B cell (primary cell): Measurements from ENCODE around the gene CTNNBL1. TPM values are rescaled to one million over a fixed set of nuclear protein-coding genes. Genes with fewer than 3 reads are reported as not detected.

ENCODE experiments used
- ATAC-seq: fragments of 200-7000 bp; cut with Tn5 transposase; one replicate; pipeline ENCODE4 v1.10.0; 2021; ENCODE audit warnings: low read depth, mild to moderate bottlenecking, moderate number of reproducible peaks, moderate library complexity
- CTCF ChIA-PET: fragments of 350-600 bp; sonication (Branson Sonifier 250); formaldehyde crosslinking; loops from one replicate; lab custom pipeline; 2021; ENCODE audit warnings: antibody characterized with exemption, inconsistent platforms; lab: Charles Lee
- POLR2A ChIA-PET: fragments of 350-600 bp; sonication (Branson Sonifier 250); formaldehyde crosslinking; loops from one replicate; lab custom pipeline; 2021; ENCODE audit warnings: antibody characterized with exemption; lab: Charles Lee
- DNase-seq: peaks from one replicate; pipeline ENCODE4 v3.0.0; 2013
- H2AFZ ChIP-seq: 2 replicates; pipeline ENCODE4 v1.6.1; 2012; ENCODE audit warnings: mild to moderate bottlenecking, low read depth, low read length; ENCODE audit not compliant: insufficient read depth, poor library complexity, severe bottlenecking
- H3K27ac ChIP-seq, 2 donors: 1 replicate in 1 of 2; 2 replicates in 1 of 2; pipeline ENCODE4 v1.5.1; 2012 to 2013; ENCODE audit warnings: low read length in 2 of 2, mild to moderate bottlenecking in 2 of 2, moderate library complexity in 1 of 2
- H3K27me3 ChIP-seq, 4 experiments: fragments of 200-600 bp in 1 of 4; sonication (generic) in 1 of 4; replicated peaks in 1 of 4; 1 replicate in 2 of 4; 2 replicates in 2 of 4; pipeline versions ENCODE4 v1.6.1 to v1.7.0; 2013 to 2016; ENCODE audit warnings: low read length in 3 of 4, mild to moderate bottlenecking in 2 of 4, mixed read lengths in 1 of 4, moderate library complexity in 1 of 4; ENCODE audit not compliant: insufficient read depth in 4 of 4, control insufficient read depth in 3 of 4; ENCODE audit errors: control extremely low read depth in 1 of 4
- H3K36me3 ChIP-seq, 2 experiments: replicated peaks in 1 of 2; 1 replicate in 1 of 2; 2 replicates in 1 of 2; pipeline versions ENCODE4 v1.6.1 to v1.7.1; 2013; ENCODE audit warnings: low read length in 1 of 2; ENCODE audit not compliant: insufficient read depth in 2 of 2, control insufficient read depth in 1 of 2; ENCODE audit errors: control extremely low read depth in 1 of 2, extremely low read depth in 1 of 2
- H3K4me1 ChIP-seq, 2 donors: fragments of 200-600 bp in 1 of 2; sonication (generic) in 1 of 2; 1 replicate in 1 of 2; 2 replicates in 1 of 2; pipeline versions ENCODE4 v1.5.1 to v1.6.1; 2013 to 2017; ENCODE audit warnings: low read length in 2 of 2; ENCODE audit not compliant: control insufficient read depth in 2 of 2, insufficient read depth in 2 of 2
- H3K4me2 ChIP-seq: replicated peaks from 2 replicates; pipeline ENCODE3; 2012; ENCODE audit warnings: mild to moderate bottlenecking, low read depth, low read length; ENCODE audit not compliant: poor library complexity, severe bottlenecking
- H3K4me3 ChIP-seq, 5 experiments: fragments of 200-600 bp in 1 of 5; sonication (generic) in 1 of 5; 1 replicate in 3 of 5; 2 replicates in 2 of 5; pipeline versions ENCODE4 v1.5.1 to v1.7.0; 2011 to 2016; ENCODE audit warnings: low read length in 4 of 5, mild to moderate bottlenecking in 4 of 5, low read depth in 2 of 5, control low read depth in 1 of 5, moderate library complexity in 1 of 5; ENCODE audit not compliant: insufficient read depth in 1 of 5; ENCODE audit errors: control extremely low read depth in 1 of 5, extremely low read depth in 1 of 5
- H3K79me2 ChIP-seq: fragments of 200-600 bp; sonication (generic); one replicate; pipeline ENCODE4 v1.6.0; 2016; ENCODE audit warnings: low read length; ENCODE audit not compliant: control insufficient read depth, insufficient read depth
- H3K9ac ChIP-seq: fragments of 200-600 bp; sonication (generic); 2 replicates; pipeline ENCODE4 v1.6.1; 2017; ENCODE audit warnings: mild to moderate bottlenecking, low read length, moderate library complexity
- H3K9me3 ChIP-seq, 3 donors: one replicate each; pipeline versions ENCODE4 v1.6.1 to v1.7.1; 2013; ENCODE audit warnings: low read length in 2 of 3; ENCODE audit not compliant: control insufficient read depth in 2 of 3, insufficient read depth in 1 of 3; ENCODE audit errors: control extremely low read depth in 1 of 3
- H4K20me1 ChIP-seq: 2 replicates; pipeline ENCODE4 v1.6.0; 2012; ENCODE audit warnings: mild to moderate bottlenecking, low read length; ENCODE audit not compliant: insufficient read depth, control insufficient read depth, poor library complexity, severe bottlenecking
- H3K27ac Mint-ChIP-seq: one replicate; pipeline ENCODE4 v1.8.0; 2021; ENCODE audit warnings: mixed read lengths
- H3K27me3 Mint-ChIP-seq: one replicate; pipeline ENCODE4 v1.8.0; 2021; ENCODE audit warnings: mixed read lengths
- H3K4me1 Mint-ChIP-seq: one replicate; pipeline ENCODE4 v1.8.0; 2021; ENCODE audit warnings: mixed read lengths
- H3K4me3 Mint-ChIP-seq: one replicate; pipeline ENCODE4 v1.8.0; 2021; ENCODE audit warnings: mixed read lengths
- H3K9me3 Mint-ChIP-seq: one replicate; pipeline ENCODE4 v1.8.0; 2022; ENCODE audit warnings: mixed read lengths; ENCODE audit not compliant: insufficient read depth
- CTCF ChIP-seq: fragments of 200-600 bp; IDR thresholded peaks from one replicate; pipeline ENCODE4 v1.8.0; 2022; ENCODE audit warnings: antibody characterized with exemption, mild to moderate bottlenecking
- EZH2 ChIP-seq: IDR thresholded peaks from 2 replicates; pipeline ENCODE4 v1.6.1; 2012; ENCODE audit warnings: borderline replicate concordance, low read depth, mild to moderate bottlenecking, moderate library complexity, low read length; ENCODE audit not compliant: insufficient read depth, poor library complexity, severe bottlenecking
- WGBS: methylation state at CpG from one replicate; pipeline ENCODE4 v1.1.5; 2013; ENCODE audit warnings: missing lambda C conversion rate; ENCODE audit not compliant: insufficient coverage; 5-methylcytosine and 5-hydroxymethylcytosine counted together
- intact Hi-C: fragments of 100-400 bp; cut with micrococcal nuclease; formaldehyde crosslinking; loops from one replicate; pipeline ENCODE4 v1.10.0; 2022
- polyA plus RNA-seq: library from polyadenylated mRNA; depleted of rRNA; stranded (reverse); fragments of >200 nt; gene quantifications from 2 replicates; pipeline ENCODE4 v1.2.3, GENCODE V29; 2012
- total RNA-seq, 2 donors: library from RNA; stranded (reverse); fragments of 120-200 nt in 1 of 2; gene quantifications; 1 replicate in 1 of 2; 2 replicates in 1 of 2; pipeline versions ENCODE4 v1.2.3 to v1.2.4, GENCODE V29; 2013 to 2022

Gene CTNNBL1
- total and polyA plus RNA-seq, 2 donors (not counting 1 experiment from before 2014, with no cell fraction given) = 25.3 to 64.7 TPM

DNA sequence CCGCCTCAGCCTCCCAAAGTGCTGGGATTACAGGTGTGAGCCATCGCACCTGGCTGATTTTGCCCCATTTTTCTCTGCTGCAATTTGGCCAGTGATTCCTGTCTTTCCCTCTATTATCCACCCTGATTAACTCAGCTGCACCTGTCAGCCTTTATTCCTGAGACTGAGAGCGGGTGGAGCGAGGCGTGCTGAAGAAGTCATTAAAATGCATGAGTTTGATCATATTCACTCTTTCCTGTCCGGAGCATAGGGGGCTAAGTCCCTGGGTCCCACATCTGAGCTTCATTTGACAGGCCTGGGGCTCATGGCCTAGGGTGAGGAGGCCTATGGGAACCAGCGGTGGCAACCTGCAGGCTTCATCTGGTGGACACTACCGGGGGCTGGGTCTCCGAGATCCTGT, 25.7 kb upstream of the CTNNBL1 start:
- Histone ChIP-seq H3K4me2 (no peak overlapping the region), H3K9ac (no peak overlapping the region), H4K20me1 (no peaks in the 10 kb centered on the region), H3K27me3 (peaks cover 0 to 20% (median 12%) of the 10 kb centered on the region in 4 experiments), H2AFZ (no peak overlapping the region), H3K36me3 (no peaks in the 10 kb centered on the region), H3K4me3 (no peak overlapping the region), H3K79me2 (no peaks in the 10 kb centered on the region), H3K27ac (no peak overlapping the region), H3K9me3 (peaks cover 2 to 7% (median 6%) of the 10 kb centered on the region in 3 donors), H3K4me1 (no peaks in the 10 kb centered on the region)
- intact Hi-C loops = no loop called here
- ATAC-seq = no peak
- CTCF ChIA-PET = no interaction called here
- Mint-ChIP-seq H3K4me1 (peaks cover 6% of the 10 kb centered on the region), H3K27me3 (peaks cover 43% of the 10 kb centered on the region), H3K9me3 (no peaks in the 10 kb centered on the region), H3K4me3 (no peak overlapping the region), H3K27ac (no peak overlapping the region)
- 98% methylated on average over 9 of the region's 9 CpGs for WGBS
- TF ChIP-seq CTCF (no peak), EZH2 (no peak)
- DNase-seq = no peak
- POLR2A ChIA-PET = no interaction called here

DNA sequence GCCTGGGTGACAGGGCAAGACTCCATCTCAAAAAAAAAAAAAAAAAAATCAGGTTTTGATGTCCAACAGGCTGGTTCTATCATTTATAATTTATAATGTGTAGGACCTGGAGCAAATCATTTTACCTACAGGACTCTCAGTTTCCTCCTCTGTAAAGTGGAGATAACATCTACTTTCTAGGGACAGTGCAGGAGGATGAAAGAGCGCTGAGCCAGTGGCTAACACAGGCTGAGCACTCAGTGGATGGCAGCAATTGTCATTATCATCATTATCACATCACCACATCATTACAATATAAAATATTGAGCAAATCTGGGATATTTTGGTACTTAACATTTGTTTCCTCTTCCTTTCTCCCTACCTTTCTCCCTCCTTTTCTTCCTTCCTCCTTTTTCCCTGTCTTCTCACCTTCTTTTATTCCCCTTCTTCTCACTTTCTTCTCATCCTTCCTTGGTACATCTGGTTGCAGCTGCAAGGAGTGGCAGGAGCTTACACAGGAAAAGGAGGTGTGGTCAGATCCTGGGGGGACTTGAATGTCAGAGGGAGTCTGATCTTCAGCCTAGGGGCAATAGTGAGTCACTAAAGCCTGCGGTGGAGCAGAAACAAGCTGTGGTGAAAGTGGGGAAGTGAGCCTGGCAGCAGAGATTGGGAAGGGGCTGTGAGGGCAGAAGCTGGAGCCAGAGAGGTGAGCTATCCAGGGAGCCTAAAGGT, 24.6 kb upstream of the CTNNBL1 start:
- H4K20me1 ChIP-seq = no peaks in the 10 kb centered on the region
- H3K4me3 Mint-ChIP-seq = no peak overlapping the region
- DNase-seq = no peak
- no peak overlapping the region for H3K4me2 ChIP-seq
- TF ChIP-seq EZH2 (no peak), CTCF (no peak)
- no peaks in the 10 kb centered on the region for H3K4me1 ChIP-seq
- 9% methylated on average over 1 of the region's 2 CpGs for WGBS
- no peaks in the 10 kb centered on the region for H3K4me1 Mint-ChIP-seq
- H3K27me3 ChIP-seq = peaks cover 0 to 20% (median 14%) of the 10 kb centered on the region in 4 experiments
- no peak overlapping the region for H3K9ac ChIP-seq
- H3K27ac ChIP-seq = no peak overlapping the region
- no peak overlapping the region for H3K4me3 ChIP-seq
- no peak for ATAC-seq
- H2AFZ ChIP-seq = no peak overlapping the region
- no peaks in the 10 kb centered on the region for H3K9me3 Mint-ChIP-seq
- H3K27ac Mint-ChIP-seq = no peak overlapping the region
- peaks cover 2 to 7% (median 6%) of the 10 kb centered on the region in 3 donors for H3K9me3 ChIP-seq
- no peaks in the 10 kb centered on the region for H3K36me3 ChIP-seq
- intact Hi-C loops = no loop called here
- peaks cover 43% of the 10 kb centered on the region for H3K27me3 Mint-ChIP-seq
- POLR2A ChIA-PET = no interaction called here
- no peaks in the 10 kb centered on the region for H3K79me2 ChIP-seq
- CTCF ChIA-PET = interaction anchor here (0.6 kb wide), 1 partner anchor 576 kb away, joined by 3 read pairs; no protein-coding TSS in a partner anchor
